IPS-18c (cell line): ENCODE measurements around the gene CCDC74B.
A peak's percentile ranks its signal among the peaks of the same experiment; 100 is the strongest.
"Not testable (repeated sequence)": the region's sequence is repeated elsewhere in the genome, so short reads cannot be mapped to it uniquely, and the experiment has no call there.

ENCODE experiments used
- H3K4me3 ChIP-seq: 2 replicates; pipeline ENCODE4 v1.7.0; 2013; ENCODE audit warnings: low read depth, mild to moderate bottlenecking, low read length, moderate library complexity; ENCODE audit not compliant: insufficient read depth
- H3K9me3 ChIP-seq: one replicate; pipeline ENCODE4 v1.6.1; 2013; ENCODE audit warnings: mild to moderate bottlenecking, low read length, moderate library complexity; ENCODE audit not compliant: control insufficient read depth, insufficient read depth

The CCDC74B gene

GRCh38 chr2:130145006-130145414 lies at the start of gene CCDC74B:
CCDC74B (minus strand) TSS chr2:130145112; CDS start chr2:130144996, 116 bp downstream.
- peak within 1 kb of the TSS; percentile 36; the same call in 1 of the 2 replicates for H3K4me3 ChIP-seq
- not testable (repeated sequence) for H3K9me3 ChIP-seq

- H3K4me3 ChIP-seq, H3K9me3 ChIP-seq: not testable (repeated sequence)
These were observed 48.9 kb upstream of the CCDC74B start for GRCh38 chr2:130193824-130194223.

- H3K9me3 ChIP-seq, H3K4me3 ChIP-seq: not testable (repeated sequence)
These were observed 47.5 kb upstream of the CCDC74B start for GRCh38 chr2:130192451-130192850.

GRCh38 chr2:130191319-130191718 lies 46.4 kb upstream of the CCDC74B start:
- not testable (repeated sequence) for H3K9me3 ChIP-seq

GRCh38 chr2:130190237-130190636 lies 45.3 kb upstream of the CCDC74B start:
- Histone ChIP-seq H3K4me3 (no peak overlapping the region), H3K9me3 (no peaks in the 10 kb centered on the region)

More at GRCh38 chr2:130191319-130191718, 46.4 kb upstream of the CCDC74B start:
- not testable (repeated sequence) for H3K4me3 ChIP-seq

GRCh38 chr2:130188958-130189357 lies 44.0 kb upstream of the CCDC74B start:
- not testable (repeated sequence) for H3K4me3 ChIP-seq, H3K9me3 ChIP-seq

GRCh38 chr2:130187859-130188792 lies 43.2 kb upstream of the CCDC74B start:
- H3K4me3 ChIP-seq, H3K9me3 ChIP-seq: not testable (repeated sequence)

- H3K4me3 ChIP-seq: no peak overlapping the region
- H3K9me3 ChIP-seq: no peaks in the 10 kb centered on the region
These were observed 42.4 kb upstream of the CCDC74B start for GRCh38 chr2:130187268-130187667.

GRCh38 chr2:130186391-130186790 lies 41.5 kb upstream of the CCDC74B start:
- H3K4me3 ChIP-seq: no peak overlapping the region
- H3K9me3 ChIP-seq: no peaks in the 10 kb centered on the region

- Histone ChIP-seq H3K4me3 (no peak overlapping the region), H3K9me3 (no peaks in the 10 kb centered on the region)
These were observed 41.0 kb upstream of the CCDC74B start for GRCh38 chr2:130185896-130186295.

- Histone ChIP-seq H3K4me3 (no peak overlapping the region), H3K9me3 (no peaks in the 10 kb centered on the region)
These were observed 40.5 kb upstream of the CCDC74B start for GRCh38 chr2:130185436-130185835.

GRCh38 chr2:130183512-130184373 lies 38.8 kb upstream of the CCDC74B start:
- H3K9me3 ChIP-seq: no peaks in the 10 kb centered on the region
- peak overlapping the region; percentile 46; the same call in 1 of the 2 replicates for H3K4me3 ChIP-seq

- peak overlapping the region; percentile 46 for H3K4me3 ChIP-seq
- not testable (repeated sequence) for H3K9me3 ChIP-seq
These were observed 38.1 kb upstream of the CCDC74B start for GRCh38 chr2:130182826-130183511.

GRCh38 chr2:130181880-130182682 lies 37.2 kb upstream of the CCDC74B start, which contains the start of gene MZT2B:
MZT2B (plus strand) TSS chr2:130182262; CDS start chr2:130182283, 21 bp downstream.
- H3K9me3 ChIP-seq: not testable (repeated sequence)
- peak within 1 kb of the TSS; percentile 98 for H3K4me3 ChIP-seq

- H3K4me3 ChIP-seq: peak within 1 kb of the TSS; percentile 98
- no peaks in the 10 kb centered on the region for H3K9me3 ChIP-seq
These were observed 36.5 kb upstream of the CCDC74B start, which contains the start of gene SMPD4 for GRCh38 chr2:130181325-130181879. SMPD4 (minus strand) TSS chr2:130181602; CDS start chr2:130176592, 5,010 bp downstream.
